ENCODE results near the gene BSG.

Gene BSG

DNA sequence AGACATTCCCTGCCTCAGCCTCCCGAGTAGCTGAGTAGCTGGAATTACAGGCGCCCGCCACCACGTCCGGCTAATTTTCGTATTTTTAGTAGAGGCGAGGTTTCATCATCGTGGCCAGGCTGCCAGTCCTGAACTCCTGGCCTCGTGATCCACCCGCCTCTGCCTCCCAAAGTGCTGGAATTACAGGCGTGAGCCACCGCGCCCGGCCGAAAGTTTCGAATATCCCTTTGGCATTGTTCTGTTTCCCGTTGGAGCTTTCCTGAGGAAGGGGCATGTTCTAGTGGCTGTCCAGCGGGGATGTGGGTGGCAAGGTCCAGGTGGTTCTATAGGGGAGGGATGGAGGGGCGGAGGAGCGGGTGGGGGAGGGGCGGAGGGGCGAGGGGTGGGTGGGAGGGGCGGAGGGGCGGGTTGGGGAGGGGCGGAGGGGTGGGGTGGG is 2.1 kb upstream of the BSG start:
- no peak for TF ChIP-seq CTCF (IDR thresholded peaks at IDR 0.05; ENCODE audit: insufficient read depth, missing control alignments)
- DNase-seq (ENCODE audit: insufficient read length, low spot score) (no peak), FAIRE-seq (no peak)

GRCh38 chr19:570937-571565 is 1.3 kb upstream of the BSG start:
- TF ChIP-seq CTCF (IDR thresholded peaks at IDR 0.05; ENCODE audit: insufficient read depth, missing control alignments): no peak
- FAIRE-seq (no peak), DNase-seq (ENCODE audit: insufficient read length, low spot score) (no peak)

DNA sequence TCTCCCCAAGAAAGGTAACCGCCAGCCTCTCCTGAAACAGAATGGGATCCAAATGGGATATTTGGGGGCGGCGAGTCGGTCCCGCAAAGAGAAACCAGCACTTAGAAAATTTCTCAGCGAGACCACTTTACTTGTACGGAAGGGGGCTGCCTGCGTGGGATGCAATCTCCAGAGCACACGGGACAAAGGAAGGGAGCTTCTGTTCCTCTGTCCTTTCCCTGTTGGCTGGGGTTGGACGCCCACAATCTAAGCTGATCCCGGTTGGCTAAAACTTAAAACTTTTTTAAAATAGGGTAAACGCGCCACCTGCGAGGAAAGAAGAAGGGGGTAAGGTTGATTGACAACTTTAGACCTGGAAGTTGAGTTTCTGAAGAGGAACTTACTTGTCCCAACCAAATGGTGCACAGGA is 826 bp upstream of the BSG start:
- TF ChIP-seq CTCF (IDR thresholded peaks at IDR 0.05; ENCODE audit: insufficient read depth, missing control alignments): no peak
- DNase-seq (ENCODE audit: insufficient read length, low spot score): no peak
- no peak for FAIRE-seq

DNA sequence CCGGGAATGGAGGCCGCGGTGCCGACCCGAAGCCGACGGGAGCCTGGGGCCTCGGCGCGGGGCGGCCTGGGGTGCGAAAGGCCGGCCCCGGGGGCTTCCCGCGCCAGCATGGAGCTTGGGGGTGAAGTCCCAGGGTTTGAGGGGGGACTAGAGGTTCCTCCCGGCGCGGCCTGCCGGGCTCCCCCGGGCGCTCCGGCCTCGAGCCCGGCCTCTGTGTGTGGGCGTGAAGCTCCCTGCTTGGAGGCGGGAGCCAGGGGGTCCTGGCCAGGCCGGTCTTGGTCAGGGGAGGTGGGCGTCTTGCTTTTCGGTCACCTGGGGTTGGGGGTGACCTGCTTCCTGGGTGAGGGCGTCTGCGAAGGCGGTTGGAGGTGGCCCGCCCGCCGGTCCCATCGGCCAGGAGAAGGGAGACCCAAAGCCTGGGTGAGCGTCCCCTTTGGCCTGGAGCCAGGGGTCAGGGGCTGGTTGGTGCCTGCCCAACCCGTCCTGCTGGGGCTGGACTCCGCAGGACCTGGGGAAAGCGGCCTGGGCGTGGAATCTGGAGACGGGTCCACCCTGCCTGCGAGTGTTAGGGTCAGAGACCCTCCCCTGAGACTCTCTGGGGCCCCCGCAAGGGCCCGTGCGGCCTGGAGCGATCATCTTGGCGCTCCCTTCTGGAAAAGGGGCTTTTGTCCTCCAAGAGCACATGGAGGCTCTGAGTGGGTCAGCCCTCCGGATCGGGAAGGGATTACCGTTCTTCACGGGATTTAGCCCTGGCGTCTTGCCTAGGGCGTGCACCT is 535 bp downstream of the BSG start:
- peak; percentile 59 for DNase-seq (ENCODE audit: insufficient read length, low spot score)
- FAIRE-seq: no peak
- no peak for TF ChIP-seq CTCF (IDR thresholded peaks at IDR 0.05; ENCODE audit: insufficient read depth, missing control alignments)

DNA sequence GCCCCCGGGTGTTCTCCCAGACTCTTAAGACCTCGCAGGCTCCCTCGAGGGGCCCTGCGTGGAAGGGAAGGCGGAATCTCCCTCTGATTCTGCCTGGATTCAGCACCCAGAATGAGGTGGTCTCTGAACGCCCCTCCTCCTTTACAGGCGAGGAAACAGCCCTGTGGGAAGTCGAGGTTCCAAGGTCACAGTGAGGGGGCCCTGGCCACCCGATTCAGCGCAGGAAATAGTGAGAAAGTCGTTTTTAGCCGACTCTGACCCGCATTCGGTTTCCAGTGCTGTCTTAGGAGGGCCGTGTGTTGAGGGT is 1.1 kb downstream of the BSG start:
- TF ChIP-seq CTCF (IDR thresholded peaks at IDR 0.05; ENCODE audit: insufficient read depth, missing control alignments): no peak
- FAIRE-seq (no peak), DNase-seq (ENCODE audit: insufficient read length, low spot score) (no peak)

DNA sequence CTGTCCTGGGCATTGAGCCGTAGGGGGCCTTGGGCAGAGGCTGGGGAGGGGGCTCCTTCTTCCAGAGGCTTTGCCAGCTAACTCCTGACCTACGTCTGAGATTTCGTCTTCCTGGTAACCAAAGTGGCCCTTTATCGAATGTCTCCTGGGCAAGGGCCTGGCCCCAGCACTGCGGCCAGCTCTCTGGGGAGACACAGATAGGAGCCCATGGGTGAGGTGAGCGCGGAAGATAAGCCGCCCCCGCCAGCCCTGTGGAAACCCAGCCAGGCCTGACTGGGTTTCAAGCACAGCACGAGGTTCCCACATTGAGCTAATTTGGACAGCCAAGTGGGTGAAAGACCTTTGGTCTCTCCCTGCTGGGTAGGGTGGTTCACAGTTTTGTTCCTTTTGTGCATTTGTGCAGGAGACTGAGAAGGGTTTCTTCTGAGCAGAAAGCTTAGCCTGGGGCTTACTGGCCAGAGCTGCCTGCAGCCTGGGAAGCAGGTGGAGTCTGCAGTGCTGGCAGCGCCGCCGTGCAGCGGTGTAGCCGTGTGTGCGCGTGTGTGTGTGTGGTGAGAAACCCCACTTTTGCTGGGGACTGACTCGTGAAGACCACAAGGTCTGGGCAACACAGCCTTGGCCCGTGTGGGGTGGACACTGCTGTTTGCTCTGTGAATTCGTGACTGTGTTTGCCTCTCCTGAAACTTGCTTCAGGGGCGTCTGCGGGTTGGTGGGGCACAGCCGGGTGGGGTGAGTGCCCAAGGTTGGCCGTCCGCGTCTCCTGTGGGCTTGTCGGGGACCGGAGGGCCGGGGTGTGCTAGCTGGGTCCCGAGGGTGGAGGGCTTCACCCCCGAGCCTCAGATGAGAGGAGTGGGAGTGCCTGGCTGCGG is 2.5 kb downstream of the BSG start:
- DNase-seq (ENCODE audit: insufficient read length, low spot score) (no peak), FAIRE-seq (no peak)
- no peak for TF ChIP-seq CTCF (IDR thresholded peaks at IDR 0.05; ENCODE audit: insufficient read depth, missing control alignments)

All from D721Med (cell line).